CD4-positive, alpha-beta T cell treated with Interleukin-15 for 1 hour (primary cell): Measurements from ENCODE around the gene DCXR.
A peak's percentile ranks its signal among the peaks of the same experiment; 100 is the strongest.

ENCODE experiments used
- DNase-seq: peaks from one replicate; pipeline ENCODE4 v3.0.0-alpha.2; 2020

DCXR gene

DNA sequence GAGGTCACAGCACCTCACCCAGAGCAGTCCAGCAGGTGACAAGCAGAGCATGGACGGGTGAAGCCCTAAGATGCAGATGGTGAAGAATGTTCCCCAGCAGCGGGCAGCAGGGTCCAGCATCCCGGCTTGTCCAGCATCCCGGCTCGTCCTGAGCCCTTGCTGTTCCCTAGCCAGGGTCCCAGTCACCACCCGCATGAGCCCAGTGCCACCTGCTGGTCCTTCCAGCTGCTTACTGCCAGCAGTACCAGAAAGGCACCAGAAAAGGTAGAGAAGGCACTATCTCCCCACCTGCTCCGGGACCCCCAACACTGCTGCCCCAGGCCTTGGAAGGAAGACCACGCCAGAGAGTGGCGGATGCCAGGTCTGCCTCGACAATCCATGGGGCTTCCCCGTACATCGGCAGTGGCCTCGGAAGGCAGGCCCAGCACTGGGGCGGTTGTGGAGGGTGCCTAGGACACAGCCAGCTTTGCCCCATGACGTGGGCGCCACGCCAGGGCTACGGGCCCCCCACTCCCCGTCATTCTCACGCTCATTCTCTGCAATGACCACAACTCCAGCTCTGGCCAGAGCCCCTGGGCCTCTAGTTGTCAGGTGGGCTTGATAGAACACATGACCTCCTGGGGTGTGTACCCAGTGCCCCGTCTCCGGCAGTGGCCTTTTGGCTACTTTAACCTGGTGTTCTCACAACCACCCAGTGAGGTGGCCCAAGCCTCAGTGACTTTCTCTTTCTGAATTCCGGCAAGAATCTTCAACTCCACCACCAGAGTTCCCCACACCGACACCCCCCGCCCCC, 16.2 kb downstream of the DCXR start:
- DNase-seq, result peak; percentile 55

DNA sequence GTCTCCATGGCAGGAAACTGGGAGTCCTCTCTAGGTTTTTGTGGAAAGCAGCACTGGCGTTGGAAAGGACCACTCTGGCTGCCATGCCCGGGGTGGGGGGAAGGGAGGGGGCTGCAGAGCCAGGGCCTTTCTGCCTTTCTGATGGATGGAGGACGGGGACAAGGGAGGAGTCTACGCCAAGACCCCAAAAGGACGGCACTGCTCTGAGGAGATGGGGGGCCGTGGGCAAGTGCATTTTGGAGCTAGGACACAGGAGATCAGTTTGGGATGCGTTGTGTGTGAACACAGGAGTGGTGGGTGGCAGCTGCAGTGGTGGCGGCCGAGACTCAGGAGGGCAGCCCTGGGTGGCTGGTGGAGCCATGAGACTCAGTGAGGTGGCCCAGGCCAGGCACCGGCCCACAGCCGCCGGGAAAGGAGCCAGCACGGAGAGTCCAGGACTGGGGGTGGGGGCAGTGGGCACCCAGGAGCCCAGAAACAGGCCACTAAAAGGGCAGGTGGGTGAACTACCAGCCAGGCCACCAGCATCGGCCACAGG, 16.9 kb downstream of the DCXR start:
- DNase-seq, result no peak

DNA sequence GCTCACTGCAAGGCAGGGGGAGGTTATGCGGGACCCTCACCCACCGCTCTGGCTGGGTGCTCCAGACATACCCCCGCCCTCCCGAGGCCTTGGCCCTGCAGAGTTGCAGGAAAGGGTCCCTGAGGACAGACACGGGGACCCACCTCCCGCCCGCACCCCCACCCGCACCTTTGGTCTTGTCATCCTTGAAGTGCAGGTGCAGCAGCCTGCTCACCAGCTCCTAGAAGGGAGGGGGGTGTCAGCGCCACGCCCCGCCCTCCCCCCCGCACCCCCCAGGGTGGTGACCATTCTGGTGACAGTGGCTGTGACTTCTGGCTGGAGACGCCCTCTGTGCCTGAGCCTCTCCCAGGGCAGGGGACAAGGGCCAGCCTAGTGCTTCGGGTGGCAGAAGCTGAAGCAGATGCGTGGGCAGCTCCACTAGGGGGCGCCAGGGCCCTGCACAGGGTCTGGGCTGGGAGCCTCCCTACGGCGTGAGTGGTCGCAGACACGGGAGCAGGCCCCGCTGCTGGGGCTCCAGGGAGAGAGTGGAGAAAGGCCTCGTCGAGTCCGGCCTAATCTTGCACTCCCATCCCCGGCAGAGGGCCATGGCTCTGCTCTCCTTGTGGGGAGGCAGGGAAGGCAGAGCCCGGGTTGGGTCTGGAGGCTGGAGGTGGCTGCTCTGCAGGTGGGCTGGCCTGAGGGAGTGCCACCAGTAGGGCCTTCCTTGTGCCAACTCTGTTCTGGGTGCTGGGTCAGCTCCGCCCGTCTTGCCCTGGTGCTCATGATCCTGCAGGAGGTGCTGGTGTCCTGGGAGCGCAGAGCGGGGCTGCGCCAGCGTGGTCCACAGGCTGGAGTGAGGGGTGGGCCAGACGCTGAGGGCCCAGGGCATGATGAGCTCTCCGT, 17.6 kb downstream of the DCXR start:
- DNase-seq, result peak; percentile 53

DNA sequence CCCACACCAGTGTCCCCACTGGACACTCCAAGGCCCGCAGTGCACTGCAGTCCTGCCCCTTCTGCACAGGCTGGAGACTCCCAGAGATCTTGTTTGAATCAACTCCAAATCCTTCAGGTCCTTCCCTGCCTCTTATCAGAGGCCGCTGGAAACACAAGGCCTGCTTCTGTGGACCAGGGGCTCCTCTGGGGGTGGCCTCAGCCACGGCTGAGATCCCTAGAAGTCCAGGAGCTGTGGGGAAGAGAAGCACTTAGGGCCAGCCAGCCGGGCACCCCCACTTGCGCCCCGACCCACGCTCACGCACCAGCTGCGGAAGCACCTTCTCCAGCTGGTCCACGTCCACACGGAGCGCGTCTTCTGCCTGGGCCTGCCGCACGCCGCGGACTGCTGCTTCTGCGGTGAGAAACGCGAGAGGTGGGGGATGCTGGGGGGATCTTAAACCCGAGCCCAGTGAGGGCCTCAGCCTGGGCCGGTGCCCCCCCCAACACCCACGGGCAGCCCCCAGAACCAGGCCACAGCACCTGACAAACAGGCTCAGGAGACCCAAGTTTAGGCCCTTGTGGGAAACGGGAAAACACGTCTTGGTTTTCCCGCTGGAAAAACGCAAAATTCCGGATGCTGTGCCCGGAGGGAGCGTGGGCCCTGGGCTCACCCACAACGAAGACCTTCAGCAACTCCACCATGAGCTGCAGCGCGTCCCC, 18.4 kb downstream of the DCXR start:
- no peak for DNase-seq

DNA sequence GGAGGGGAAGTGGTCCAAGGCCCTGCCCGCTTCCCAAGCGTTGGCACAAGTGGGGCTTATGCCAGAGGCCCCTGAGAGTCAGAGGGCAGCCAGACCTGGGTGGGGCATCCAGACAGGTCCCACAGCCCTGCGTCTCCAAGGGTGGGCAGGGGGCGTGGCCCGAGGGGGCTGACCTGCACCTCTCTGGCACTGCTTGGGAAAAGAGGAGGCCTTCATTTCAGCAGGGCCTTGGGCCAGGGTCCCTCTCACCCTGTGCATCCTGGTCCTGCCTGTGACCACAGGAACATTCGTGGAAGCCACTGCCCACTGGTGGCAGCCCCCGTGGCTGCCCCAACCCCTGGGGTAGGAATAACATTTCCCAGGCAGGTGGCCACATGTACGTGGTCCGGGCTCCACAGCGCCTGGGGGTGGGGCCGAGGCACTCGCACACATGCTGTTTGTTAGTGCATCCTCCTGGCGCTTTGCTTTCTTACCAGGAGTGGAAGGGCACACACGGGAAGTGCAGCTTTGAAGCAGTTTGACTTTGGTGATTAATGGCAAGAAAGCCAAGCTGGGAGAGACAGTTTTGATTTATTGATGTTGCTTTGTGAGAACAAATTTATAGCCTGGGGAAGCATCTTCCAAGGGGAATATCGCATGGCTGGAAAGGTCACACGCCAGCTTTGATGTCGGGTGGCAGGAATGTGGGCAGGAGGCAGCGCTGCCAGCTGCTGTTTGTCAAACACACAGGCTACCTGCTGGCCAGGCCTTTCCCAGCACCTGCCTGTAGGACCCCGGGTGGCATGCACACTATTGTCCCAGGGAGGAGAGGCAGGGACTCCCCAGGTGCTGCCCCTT, 19.1 kb downstream of the DCXR start:
- DNase-seq, result no peak

DNA sequence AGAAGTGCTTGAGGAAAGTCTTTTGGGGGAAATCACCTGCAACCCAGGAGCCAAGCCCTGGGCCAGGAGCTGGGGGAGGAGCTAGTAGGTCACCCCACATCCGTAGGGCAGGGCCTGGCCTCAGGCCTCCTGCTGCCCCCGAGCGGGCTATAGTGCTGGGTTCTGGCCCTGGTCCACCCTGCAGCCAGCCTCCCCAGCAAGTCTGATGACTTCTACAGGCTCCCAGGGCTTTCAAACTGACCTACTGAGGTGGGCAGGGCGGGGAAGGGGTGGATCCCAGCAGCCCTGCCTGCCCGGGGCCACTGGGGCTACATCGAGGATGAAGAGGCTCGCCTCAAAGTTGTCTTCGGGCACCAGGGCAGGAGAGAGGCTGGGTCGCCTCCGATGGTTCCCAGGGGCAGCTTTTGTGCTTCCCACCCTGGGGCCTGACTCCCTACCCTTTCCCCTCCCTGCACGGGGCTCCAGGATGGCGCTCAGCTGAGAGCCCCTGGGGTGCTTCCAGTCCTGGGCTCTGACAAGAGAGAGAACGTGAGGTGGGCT, 19.8 kb downstream of the DCXR start:
- no peak for DNase-seq

DNA sequence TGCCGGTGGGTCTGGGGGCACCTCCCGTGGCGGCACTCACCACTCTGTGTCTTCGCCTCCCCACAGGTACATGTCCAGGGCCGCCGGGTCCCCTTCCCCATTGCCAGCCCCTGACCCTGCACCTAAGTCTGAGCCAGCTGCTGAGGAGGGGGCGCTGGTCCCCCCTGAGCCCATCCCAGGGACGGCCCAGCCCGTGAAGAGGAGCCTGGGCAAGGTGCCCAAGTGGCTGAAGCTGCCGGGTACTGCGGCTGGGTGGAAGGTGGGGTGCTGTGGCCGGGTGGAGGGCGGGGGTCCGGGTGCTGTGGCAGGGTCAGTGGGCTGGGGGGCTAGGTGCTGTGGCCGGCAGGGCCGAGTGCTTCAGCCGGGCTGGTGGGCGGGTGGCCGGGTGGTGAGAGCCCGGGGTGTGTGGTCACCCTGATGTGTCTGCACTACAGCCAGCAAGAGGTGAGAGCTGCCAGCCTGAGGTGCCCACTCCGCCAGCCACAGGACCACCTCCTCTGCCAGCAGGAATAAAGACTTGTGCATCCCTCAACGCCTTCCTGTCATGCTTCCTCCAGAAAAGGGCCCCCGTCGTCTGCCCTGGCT, 20.5 kb downstream of the DCXR start:
- no peak for DNase-seq

DNA sequence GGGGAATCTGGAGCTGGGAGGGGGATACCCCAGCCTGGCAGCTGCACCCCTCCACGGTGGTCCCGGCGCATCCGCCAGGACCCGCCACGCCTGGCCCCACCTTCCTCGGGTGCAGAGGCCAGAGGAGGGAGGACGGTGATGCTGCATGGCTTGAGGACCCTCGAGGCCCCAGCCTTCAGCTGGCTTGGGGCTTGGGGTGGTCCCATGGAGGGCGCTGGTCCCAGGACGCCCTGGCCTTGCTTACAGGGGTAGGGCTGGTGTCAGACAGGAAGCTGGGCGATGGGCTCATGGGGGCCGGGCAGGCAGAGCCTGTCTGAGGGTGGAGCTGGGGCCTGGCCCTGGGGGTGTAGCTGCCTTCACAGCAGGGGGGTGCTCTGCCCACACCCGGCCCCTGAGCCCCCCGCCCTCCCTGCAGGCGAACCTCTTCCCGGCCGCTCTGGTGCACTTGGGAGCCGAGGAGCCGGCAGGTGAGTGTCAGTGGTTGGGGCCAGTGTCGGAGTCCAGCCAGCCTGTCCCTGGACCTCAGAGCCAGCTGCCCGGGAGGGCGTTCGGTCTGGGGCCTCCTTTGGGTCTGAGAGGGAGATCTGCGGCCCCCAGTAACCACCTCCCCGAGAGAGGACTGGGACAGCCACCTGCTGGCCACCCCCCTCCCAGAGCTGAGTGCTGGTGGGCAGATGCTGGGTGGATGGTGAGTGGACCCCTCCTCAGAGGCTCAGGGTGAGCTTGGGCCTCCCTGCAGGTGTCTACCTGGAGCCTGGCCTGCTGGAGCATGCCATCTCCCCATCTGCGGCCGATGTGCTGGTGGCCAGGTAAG, 21.2 kb downstream of the DCXR start:
- no peak for DNase-seq

DNA sequence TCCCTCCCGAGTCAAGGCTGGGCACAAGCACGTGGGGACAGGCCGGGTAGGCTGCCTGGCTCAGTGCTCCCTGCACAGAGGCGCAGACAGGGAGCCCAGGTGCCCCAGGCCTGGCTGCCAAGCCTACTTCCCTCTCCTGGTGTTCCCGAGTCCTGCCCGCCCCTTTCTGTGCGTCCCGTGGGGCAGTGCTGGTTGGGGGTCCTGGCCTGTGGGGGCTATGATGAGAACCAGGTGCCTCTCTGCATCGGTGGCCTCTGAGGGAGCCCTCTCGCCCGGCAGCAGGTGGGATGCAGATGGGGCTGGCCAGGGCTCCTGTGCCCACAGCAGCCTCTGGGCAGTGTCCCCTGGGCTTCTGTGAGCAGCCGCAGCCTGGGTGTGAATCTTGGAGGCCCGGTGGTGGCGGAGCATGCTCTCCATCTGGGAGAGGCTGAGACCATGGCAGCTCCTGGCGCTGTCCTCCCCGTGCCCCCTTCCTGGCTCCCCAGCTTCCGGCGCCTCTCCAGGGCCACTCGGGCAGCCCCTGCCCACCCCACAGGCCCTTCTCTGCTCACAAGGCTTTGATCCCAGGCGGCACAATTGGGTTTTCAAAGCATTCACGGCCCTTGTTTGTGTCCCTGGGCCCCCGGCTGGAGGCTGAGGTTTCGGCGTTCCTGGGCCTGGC, 22.1 kb downstream of the DCXR start:
- DNase-seq, result no peak

DNA sequence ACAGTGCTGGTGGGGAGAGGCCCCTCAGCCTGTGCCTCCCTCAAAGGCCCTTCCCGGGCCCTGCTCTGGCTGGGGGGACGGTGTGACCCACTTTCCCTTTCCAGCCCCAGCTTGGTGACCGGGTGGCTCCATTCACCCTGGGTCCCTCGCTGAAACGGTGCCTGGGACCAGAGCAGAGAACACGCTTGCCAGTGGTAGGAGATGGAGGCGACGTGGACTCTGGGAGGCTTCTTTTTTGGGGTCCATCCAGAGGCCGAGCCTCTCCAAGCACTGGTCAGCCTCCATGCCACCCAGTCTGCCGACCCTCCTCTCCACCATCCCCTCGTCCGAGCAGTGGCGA, 22.6 kb downstream of the DCXR start:
- DNase-seq, result no peak

DNA sequence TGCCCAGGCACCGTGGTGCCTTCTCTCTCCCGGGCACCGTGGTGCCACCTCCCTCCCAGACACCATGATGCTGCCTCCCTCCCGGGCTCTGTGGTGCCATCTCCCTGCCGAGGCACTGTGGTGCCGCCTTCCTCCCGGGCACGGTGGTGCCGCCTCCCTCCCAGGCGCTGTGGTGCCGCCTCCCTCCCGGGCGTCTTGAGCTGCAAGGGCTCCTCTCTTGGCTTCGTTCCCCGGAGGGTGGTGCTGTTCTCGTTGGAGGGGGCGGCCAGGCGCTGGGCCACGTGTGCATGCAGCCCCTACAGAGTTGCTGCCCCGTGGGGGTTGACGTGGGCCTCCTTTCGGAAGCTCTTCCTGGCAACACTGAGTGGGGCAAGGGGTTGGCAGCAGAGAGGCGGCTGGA, 23.1 kb downstream of the DCXR start:
- DNase-seq, result no peak

DNA sequence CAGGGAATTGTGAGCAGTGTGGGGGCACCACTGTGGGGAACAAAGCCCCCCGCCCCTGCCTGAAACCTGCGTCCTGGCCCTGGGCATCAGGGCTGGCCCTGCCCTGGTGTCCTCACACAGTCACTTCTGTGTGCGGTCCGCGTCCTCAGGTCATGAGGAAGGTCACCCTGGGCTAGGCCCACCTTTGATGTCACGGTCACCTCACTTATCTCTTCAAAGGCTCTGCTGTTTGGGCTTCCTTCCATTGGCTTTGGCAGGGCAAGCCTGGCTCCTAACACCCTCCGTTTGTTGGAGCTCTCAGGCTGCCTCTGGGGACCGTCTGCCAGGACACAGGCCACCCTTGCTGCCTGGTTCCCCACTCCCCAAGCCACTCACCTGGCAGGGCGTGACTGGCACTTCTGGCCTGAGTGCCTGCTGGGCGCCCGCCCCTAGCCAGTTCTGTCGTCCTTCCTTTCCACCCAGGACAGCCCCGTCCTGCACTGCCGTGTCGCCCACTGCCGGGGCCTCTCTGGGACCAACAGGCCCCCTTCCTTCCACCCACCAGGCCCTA, 23.6 kb downstream of the DCXR start:
- DNase-seq, result no peak

DNA sequence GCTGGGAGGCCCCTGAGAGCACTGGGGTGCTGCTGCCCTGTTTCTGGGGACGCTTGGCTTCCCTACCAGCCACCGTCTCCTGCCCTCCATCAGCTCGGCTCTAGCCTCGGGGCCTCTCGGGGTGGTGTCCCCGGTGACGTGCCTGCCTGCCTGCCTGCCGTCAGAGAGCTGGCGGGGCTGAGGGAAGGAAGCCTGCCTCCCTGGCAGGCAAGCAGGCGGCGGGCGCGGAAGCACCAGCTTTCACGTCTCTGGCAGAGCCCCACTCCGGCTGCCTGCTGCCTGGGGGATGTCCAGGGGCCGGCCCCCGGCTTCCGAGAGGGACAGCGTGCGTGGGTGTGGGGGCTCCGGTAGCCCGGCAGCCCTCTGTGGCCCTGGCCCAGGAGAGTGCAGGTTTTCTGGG, 24.2 kb downstream of the DCXR start:
- no peak for DNase-seq

DNA sequence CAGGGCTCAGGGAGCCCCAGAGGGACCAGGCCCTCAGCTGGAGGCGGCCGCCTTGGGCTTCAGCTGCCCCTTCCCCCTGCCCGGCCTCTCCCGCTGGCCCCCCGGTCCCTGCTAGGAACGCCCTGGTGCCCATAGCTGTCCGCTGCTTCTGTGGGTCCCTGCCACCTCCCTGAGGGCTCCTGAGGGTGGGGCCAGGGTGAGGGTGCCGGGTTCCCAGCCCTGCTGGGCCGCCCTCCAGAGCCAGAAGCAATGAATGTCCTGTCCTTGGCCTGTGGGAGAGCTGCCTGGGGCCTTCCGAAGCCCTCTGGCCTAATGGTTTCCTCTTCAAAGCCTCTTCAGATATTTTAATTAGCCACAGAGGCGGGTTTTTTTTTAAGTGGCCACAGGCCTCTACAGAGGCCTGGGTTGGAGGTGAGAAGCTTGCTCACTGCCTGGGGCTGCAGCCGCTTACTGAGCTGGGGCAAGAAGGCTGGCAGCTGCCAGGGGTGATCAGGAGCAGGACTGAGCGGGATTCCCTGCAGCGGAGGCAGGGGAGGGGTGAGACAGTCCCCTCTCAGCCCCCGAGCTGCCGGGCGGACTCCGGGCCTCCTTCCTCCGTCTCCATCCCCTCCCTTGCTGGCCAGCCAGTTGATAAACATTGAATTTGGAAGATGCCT, 24.7 kb downstream of the DCXR start:
- DNase-seq, result no peak

DNA sequence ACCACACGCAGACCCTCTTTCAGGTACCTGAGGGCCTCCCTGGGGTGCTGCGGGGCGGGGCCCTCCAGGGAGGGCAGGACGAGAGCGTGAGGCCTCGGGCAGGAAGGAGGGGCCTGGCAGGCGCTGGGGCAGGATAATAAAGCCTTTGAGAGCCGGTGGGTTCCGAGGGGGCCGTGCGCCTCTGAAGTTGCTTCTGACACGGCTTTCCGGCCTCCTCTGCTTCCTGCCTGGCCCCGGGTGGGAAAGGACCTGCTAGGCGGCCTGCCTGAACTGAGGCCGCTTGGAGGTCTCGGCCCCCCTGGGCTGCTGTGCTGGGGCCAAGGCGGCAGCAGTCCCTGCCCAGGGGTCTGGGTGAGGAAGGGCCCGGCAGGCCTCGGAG, 25.2 kb downstream of the DCXR start:
- DNase-seq, result no peak

DNA sequence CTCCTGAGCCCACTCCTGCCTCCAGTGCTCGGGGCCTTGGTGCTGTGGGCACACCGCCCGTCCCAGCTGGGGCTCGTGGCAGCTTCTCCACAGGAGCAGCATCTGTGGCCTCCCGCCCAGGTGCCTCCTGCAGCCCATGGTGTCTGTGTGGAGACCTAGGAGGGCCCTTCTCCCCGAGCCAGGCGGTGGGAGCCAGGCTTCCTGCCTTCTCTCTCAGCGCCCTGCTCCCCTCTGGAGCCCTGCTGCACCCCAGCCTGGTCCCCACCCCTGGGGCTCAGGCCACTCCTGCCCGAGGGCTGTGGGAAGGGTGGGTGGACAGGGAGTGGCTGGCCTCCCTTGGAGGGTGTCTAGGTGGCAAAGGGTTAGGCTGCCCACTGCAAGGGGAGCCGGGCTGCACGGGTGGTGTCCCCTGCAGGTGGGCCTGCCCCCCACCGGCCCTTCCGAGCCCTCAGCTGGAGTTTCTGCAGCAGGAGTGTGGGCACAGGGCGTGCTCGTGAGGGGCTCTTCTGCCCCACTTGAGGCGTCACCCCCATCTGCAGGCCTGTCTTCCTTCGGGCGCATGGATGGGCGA, 25.8 kb downstream of the DCXR start:
- no peak for DNase-seq

DNA sequence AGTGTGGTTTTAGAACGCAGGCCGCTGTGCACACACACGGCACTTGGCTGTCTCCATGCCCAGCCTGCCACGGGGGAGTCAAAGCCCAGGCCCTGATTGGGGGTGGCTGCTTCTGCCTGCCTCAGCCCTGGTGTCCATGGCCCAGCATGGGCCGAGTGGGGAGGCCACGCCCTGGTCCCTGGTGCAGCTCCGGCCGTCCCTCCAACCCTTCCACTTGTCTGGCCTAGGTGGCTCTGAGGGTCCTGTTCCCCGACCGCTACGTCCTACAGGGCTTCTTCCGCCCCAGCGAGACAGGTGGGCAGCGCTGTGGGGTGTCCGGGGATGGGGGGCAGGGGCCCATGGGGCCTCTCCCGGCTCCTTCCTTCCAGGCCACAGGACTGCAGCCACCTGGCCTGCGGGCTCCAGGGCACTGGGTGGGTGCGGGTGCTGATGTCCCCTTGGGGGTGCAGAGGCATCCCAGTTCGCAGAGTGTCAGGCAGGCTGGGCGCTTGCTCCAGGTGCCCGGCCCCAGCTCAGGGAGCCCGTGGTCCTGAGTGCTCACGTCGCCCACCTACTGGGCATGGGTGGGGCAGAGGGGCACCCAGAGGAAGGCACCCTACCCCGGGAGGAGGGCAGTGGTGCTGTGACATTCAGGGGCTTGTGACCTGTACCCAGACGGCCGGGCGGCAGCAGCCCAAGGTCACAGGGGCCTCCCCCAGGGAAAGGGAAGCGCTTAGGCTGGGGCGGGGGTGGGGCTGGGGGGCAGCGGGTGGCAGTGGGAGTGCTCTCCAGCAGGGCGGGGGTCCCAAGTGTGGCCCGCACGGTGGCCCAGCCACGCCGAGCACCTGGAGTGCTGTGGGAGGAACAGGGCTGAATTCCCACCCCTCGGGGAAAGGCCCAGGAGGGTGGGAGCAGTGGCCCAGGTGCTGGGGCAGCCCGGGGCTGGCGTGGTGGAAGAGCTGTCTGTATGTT, 26.6 kb downstream of the DCXR start:
- DNase-seq, result no peak

DNA sequence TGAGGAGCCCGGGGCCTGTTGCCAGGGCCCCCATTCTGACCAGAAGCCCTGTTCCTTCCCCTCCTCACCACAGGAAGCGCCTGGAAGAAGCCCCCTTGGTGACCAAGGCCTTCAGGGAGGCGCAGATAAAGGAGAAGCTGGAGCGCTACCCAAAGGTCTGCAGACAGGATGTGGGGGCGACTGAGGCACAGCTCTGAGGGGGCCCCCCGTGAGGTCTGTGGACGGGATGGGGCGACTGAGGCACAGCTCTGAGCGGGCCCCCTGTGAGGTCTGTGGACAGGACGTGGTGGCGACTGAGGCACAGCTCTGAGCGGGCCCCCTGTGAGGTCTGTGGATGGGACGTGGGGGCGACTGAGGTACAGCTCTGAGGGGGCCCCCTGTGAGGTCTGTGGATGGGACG, 28.1 kb downstream of the DCXR start:
- no peak for DNase-seq
